Endodermal cell (in vitro differentiated cells): ENCODE results near the gene PTCRA. TPM values are rescaled to one million over a fixed set of nuclear protein-coding genes. Genes with fewer than 3 reads are reported as not detected.

ENCODE experiments used
- DNase-seq: peaks from one replicate; pipeline ENCODE4 v3.0.0-alpha.2; 2017
- H3K27ac ChIP-seq: 2 replicates; pipeline ENCODE4 v1.5.1; 2013; ENCODE audit warnings: mild to moderate bottlenecking, low read depth, low read length, moderate library complexity
- H3K27me3 ChIP-seq: 2 replicates; pipeline ENCODE4 v1.6.1; 2013; ENCODE audit warnings: mild to moderate bottlenecking, low read length, moderate library complexity; ENCODE audit not compliant: insufficient read depth, control insufficient read depth, poor library complexity, severe bottlenecking
- H3K36me3 ChIP-seq: 2 replicates; pipeline ENCODE4 v1.7.0; 2013; ENCODE audit warnings: mild to moderate bottlenecking, low read length, moderate library complexity; ENCODE audit not compliant: control insufficient read depth, insufficient read depth
- H3K4me1 ChIP-seq: one replicate; pipeline ENCODE4 v1.7.0; 2013; ENCODE audit warnings: low read length; ENCODE audit not compliant: control insufficient read depth, insufficient read depth
- H3K4me3 ChIP-seq: 2 replicates; pipeline ENCODE4 v1.5.1; 2013; ENCODE audit warnings: mild to moderate bottlenecking, low read length, moderate library complexity
- H3K9ac ChIP-seq: 2 replicates; pipeline ENCODE4 v1.6.1; 2013; ENCODE audit warnings: mild to moderate bottlenecking, low read length, moderate library complexity; ENCODE audit not compliant: poor library complexity, severe bottlenecking; ENCODE audit errors: extremely low read depth
- H3K9me3 ChIP-seq: 2 replicates; pipeline ENCODE4 v1.6.1; 2013; ENCODE audit warnings: mild to moderate bottlenecking, low read length, moderate library complexity; ENCODE audit not compliant: control insufficient read depth
- H3K27ac Mint-ChIP-seq: 2 replicates; pipeline ENCODE4 v1.8.0; 2020; ENCODE audit warnings: mixed read lengths
- H3K27me3 Mint-ChIP-seq: 2 replicates; pipeline ENCODE4 v1.8.0; 2021; ENCODE audit warnings: mild to moderate bottlenecking, mixed read lengths; ENCODE audit not compliant: insufficient read depth
- H3K36me3 Mint-ChIP-seq: 2 replicates; pipeline ENCODE4 v1.8.0; 2020; ENCODE audit warnings: low read depth, mixed read lengths
- H3K4me1 Mint-ChIP-seq: 2 replicates; pipeline ENCODE4 v1.8.0; 2020; ENCODE audit warnings: mixed read lengths
- H3K4me3 Mint-ChIP-seq: 2 replicates; pipeline ENCODE4 v1.8.0; 2020; ENCODE audit warnings: mild to moderate bottlenecking, moderate library complexity, mixed read lengths
- H3K9me3 Mint-ChIP-seq: 2 replicates; pipeline ENCODE4 v1.8.0; 2020; ENCODE audit warnings: mild to moderate bottlenecking, mixed read lengths
- CTCF ChIP-seq: fragments of 200-600 bp; sonication (generic); conservative IDR thresholded peaks from 2 replicates; pipeline ENCODE4 v1.5.0; 2021; ENCODE audit warnings: antibody characterized with exemption, mild to moderate bottlenecking
- WGBS, 2 experiments: methylation state at CpG; one replicate each; pipeline versions ENCODE4 v1.1.5 to v1.1.7; 2013; ENCODE audit warnings: missing lambda C conversion rate in 2 of 2, mixed read lengths in 1 of 2; ENCODE audit not compliant: insufficient coverage in 1 of 2, insufficient read length in 1 of 2; 5-methylcytosine and 5-hydroxymethylcytosine counted together
- long read RNA-seq, 4 experiments: library from polyadenylated mRNA in 2 of 4; library from RNA in 1 of 4; library from capped mRNA in 1 of 4; stranded (forward) in 3 of 4; unstranded in 1 of 4; transcript quantifications; one replicate each; pipeline ENCODE4 v2.0.0, GENCODE V29; 2020 to 2021; ENCODE audit warnings: inconsistent platforms in 1 of 4
- polyA plus RNA-seq, 2 experiments: library from polyadenylated mRNA; stranded (reverse); fragments of 50-300 nt; gene quantifications; one replicate each; pipeline ENCODE4 v1.2.3, GENCODE V29; 2013
- total RNA-seq, 2 donors: library from RNA; stranded (reverse); fragmentation: NEBNext Ultra II Directional in 1 of 2; extraction: Animal tissue kit (Norgen Biotek cat#: 25700) in 1 of 2; gene quantifications; 2 replicates in 1 of 2; 3 replicates in 1 of 2; pipeline ENCODE4 v1.2.1, GENCODE V29; 2021

PTCRA gene, protein sequence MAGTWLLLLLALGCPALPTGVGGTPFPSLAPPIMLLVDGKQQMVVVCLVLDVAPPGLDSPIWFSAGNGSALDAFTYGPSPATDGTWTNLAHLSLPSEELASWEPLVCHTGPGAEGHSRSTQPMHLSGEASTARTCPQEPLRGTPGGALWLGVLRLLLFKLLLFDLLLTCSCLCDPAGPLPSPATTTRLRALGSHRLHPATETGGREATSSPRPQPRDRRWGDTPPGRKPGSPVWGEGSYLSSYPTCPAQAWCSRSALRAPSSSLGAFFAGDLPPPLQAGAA
- not detected for total RNA-seq
- polyA plus RNA-seq (2013, experiment 1 of 2) = not detected
- not detected for polyA plus RNA-seq (2013, experiment 2 of 2)
- long read RNA-seq, experiment 1 = 0 reads
- long read RNA-seq, experiment 2 = 0 reads
- long read RNA-seq, experiment 3 = 0 reads
- long read RNA-seq, experiment 4 = 0 reads

GRCh38 chr6:42915732-42916131 lies at the start of gene PTCRA:
TSS of gene PTCRA (plus strand) at chr6:42916053. CDS start at chr6:42916070, 17 bp downstream.
- H3K36me3 Mint-ChIP-seq = no peaks in the 10 kb centered on the region
- no peaks in the 10 kb centered on the region for H3K4me1 Mint-ChIP-seq
- no peak for TF ChIP-seq CTCF
- H3K27me3 ChIP-seq = no peaks in the 10 kb centered on the region
- H3K36me3 ChIP-seq = no peaks in the 10 kb centered on the region
- H3K4me3 Mint-ChIP-seq = no peak within 1 kb of the TSS
- H3K27ac ChIP-seq = no peak within 1 kb of the TSS
- no peak for DNase-seq
- H3K27me3 Mint-ChIP-seq = peaks cover 2% of the 10 kb centered on the region
- no peaks in the 10 kb centered on the region for H3K9me3 Mint-ChIP-seq
- H3K27ac Mint-ChIP-seq = peak within 1 kb of the TSS; percentile 44
- H3K9me3 ChIP-seq = no peaks in the 10 kb centered on the region
- no peak within 1 kb of the TSS for H3K4me3 ChIP-seq
- H3K9ac ChIP-seq = no peak within 1 kb of the TSS
- WGBS, 2 experiments = 91 to 95% methylated on average over 6 to 10 of the region's 10 CpGs
- no peaks in the 10 kb centered on the region for H3K4me1 ChIP-seq

DNA sequence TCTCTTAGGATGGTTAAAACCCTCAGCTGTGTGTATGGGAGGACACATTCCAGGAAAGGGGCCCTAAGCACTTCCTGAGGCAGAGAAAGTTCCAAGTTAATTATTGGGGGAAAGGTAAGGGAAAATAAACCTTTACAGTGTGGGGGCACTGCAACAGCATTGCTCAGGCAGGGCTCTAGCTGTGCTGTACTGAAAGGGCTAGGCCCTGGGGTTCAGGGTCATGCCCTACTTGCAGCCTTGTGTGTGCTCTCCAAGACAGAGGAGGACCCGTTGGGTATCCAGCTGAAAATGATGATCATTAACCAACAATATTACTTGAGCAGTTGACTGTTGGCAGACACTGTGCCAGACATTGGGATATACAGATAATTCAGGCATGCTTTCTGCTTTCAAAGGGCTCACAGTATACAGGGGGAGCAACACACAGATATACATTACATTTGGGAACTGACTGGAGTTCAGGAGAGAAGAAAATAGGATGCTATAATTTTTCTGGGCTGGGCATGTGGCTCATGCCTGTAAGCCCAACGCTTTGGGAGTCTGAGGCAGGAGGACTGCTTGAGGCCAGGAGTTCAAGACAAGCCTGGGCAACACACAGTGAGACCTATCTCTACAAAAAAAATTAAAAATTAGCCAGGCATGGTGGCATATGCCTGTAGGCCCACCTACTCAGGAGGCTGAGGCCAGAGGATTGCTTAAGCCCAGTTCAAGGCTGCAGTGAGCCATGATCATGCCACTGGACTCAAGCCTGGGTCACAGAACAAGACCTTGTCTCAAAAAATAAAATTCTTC lies 45.5 kb upstream of the PTCRA start:
- no peak for DNase-seq
- H3K9me3 Mint-ChIP-seq = no peaks in the 10 kb centered on the region
- peaks cover 4% of the 10 kb centered on the region for H3K36me3 Mint-ChIP-seq
- 80 to 90% methylated on average over 1 to 2 of the region's 2 CpGs for WGBS, 2 experiments
- no peak overlapping the region for H3K27ac Mint-ChIP-seq
- Histone ChIP-seq H3K27me3 (no peaks in the 10 kb centered on the region), H3K27ac (no peak overlapping the region), H3K4me1 (no peaks in the 10 kb centered on the region), H3K36me3 (peaks cover 14% of the 10 kb centered on the region), H3K9me3 (no peaks in the 10 kb centered on the region), H3K9ac (no peak overlapping the region), H3K4me3 (no peak overlapping the region)
- H3K27me3 Mint-ChIP-seq = no peaks in the 10 kb centered on the region
- no peak overlapping the region for H3K4me3 Mint-ChIP-seq
- H3K4me1 Mint-ChIP-seq = peaks cover 5% of the 10 kb centered on the region
- no peak for TF ChIP-seq CTCF

- peaks cover 5% of the 10 kb centered on the region for H3K4me1 Mint-ChIP-seq
- no peak for DNase-seq
- H3K9me3 Mint-ChIP-seq = no peaks in the 10 kb centered on the region
- Histone ChIP-seq H3K9me3 (no peaks in the 10 kb centered on the region), H3K36me3 (peaks cover 13% of the 10 kb centered on the region), H3K4me3 (no peak overlapping the region), H3K27me3 (no peaks in the 10 kb centered on the region), H3K9ac (no peak overlapping the region), H3K27ac (no peak overlapping the region), H3K4me1 (no peaks in the 10 kb centered on the region)
- H3K36me3 Mint-ChIP-seq = peaks cover 4% of the 10 kb centered on the region
- TF ChIP-seq CTCF = no peak
- no peak overlapping the region for H3K4me3 Mint-ChIP-seq
- H3K27me3 Mint-ChIP-seq = no peaks in the 10 kb centered on the region
- WGBS, 2 experiments = 96% methylated on average over 3 of the region's 3 CpGs; no CpG with 5 or more reads in 1 of the 2 experiments
- peak overlapping the region; percentile 68 for H3K27ac Mint-ChIP-seq
Measured at GRCh38 chr6:42871711-42872110, 44.1 kb upstream of the PTCRA start.
